Mononuclear cell (primary cell): ENCODE results near the gene FOXS1. TPM values are rescaled to one million over a fixed set of nuclear protein-coding genes. Genes with fewer than 3 reads are reported as not detected.
"Not testable (repeated sequence)": the region's sequence is repeated elsewhere in the genome, so short reads cannot be mapped to it uniquely, and the experiment has no call there.

Experiments
- H3K27me3 ChIP-seq: 2 replicates; pipeline ENCODE4 v1.6.0; 2011; ENCODE audit warnings: low read length, control low read depth; ENCODE audit not compliant: insufficient read depth
- H3K4me1 ChIP-seq: 2 replicates; pipeline ENCODE4 v1.5.1; 2011; ENCODE audit warnings: mild to moderate bottlenecking, low read length, control low read depth; ENCODE audit not compliant: insufficient read depth
- H3K4me3 ChIP-seq: 2 replicates; pipeline ENCODE4 v1.5.1; 2011; ENCODE audit warnings: mild to moderate bottlenecking, low read length, moderate library complexity
- H3K9me3 ChIP-seq: 2 replicates; pipeline ENCODE4 v1.5.1; 2011; ENCODE audit warnings: low read depth, mild to moderate bottlenecking, control low read depth, low read length
- total RNA-seq: library from RNA; depleted of rRNA; stranded (reverse); fragments of >200 nt; gene quantifications from one replicate; pipeline ENCODE4 v1.2.3, GENCODE V29; 2012

FOXS1 gene
- total RNA-seq, 1 donor = not detected

DNA sequence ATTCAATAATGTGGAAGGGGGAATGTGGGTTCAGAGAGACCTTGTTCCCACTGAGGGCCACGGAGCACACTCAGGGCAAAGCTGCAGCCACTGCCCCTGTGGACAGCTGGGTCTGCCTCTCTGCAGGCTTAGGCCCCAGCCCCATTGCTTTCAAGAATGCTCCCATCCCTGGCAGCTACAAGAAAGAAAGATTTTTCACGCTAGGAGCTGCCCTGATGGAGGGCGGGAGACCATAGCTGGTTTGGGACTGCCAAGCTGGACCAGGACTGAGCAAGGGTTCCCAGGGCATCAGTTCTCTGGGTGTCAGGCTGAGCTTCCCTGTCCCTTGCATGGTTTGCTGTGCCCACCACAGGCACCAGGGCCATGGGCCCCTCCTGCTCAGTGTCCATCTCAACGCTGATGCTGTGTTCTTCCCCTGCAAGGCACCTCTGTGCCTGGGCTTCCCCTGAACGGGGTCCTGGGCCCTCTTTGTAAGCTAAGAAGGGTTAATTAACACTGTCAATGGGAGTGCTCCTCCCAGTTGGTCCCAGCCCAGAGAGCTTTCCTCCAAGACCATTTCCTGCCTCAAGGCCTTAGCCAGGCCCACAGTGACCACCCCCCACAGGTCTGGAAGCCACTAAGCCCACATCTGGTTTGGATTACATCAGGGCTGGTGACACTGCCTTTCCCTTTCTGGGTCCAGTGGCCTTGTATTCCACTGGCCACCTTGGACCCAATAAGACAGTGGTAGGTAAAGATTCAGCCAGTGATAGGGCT is 8.4 kb downstream of the FOXS1 start:
- no peaks in the 10 kb centered on the region for H3K27me3 ChIP-seq
- H3K9me3 ChIP-seq = no peaks in the 10 kb centered on the region
- no peak overlapping the region for H3K4me3 ChIP-seq
- H3K4me1 ChIP-seq = peaks cover 36% of the 10 kb centered on the region

DNA sequence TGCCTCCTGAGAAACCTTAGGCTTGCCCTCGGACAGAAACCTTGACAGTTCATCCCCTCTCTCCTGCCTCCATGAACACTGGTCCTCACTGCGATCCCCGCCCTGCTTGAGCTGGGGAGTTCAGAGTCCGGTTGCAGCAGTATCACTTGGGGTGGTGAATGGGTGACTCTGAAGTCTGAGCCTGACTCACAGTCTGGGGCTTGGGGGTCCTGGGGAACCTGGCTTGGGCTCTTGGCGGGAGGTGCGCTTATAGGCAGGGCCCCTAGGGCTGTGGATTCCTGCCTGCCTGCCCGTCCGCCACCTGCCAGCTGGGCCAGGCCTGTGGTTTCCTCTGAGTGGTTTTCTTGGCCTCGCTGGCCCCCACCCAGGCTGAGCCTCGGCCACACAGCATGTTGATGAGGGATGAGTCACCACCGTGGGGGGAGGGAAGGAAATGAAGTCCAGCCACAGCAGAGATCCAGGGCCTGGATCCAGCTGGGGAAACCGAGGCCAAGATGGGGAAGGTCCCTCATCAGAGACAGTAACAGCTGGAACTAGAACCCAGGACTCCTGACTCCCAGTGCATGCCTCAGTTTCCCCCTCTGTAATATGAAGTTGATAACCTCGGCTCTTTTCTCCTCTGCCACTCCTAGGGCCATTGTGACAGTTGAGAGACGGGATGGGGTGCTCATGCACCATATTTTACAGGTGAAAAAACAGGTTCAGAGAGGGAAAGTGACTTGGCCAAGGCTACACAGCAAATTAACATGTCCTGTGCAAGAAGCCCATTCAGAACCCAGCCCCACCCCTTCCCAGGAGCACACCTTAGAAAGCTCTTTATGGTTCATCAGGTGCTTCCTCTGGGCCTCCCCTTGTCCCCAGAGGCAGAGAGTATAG is 9.2 kb downstream of the FOXS1 start:
- no peaks in the 10 kb centered on the region for H3K27me3 ChIP-seq
- H3K4me1 ChIP-seq = peaks cover 36% of the 10 kb centered on the region
- no peak overlapping the region for H3K4me3 ChIP-seq
- no peaks in the 10 kb centered on the region for H3K9me3 ChIP-seq

DNA sequence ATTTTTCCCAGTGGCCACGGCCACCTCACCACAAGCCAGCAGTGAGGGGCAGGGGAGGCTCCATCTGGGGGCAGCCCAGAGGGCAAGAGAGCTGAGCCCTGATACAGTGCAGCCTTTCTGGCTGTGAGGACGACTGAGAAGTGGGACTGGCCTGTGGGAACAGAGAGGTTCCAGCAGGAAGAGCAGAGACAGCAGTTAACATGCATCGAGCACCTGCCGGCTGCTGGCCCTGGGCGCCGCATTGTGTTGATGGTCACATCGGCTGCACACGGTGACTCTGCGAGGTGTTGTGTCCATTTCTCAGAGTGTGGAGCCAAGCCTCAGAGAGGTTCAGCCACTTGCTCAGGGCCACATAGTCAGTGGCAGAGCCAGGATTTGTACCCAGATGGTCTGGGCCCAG is 9.8 kb downstream of the FOXS1 start:
- Histone ChIP-seq H3K4me3 (no peak overlapping the region), H3K9me3 (no peaks in the 10 kb centered on the region), H3K27me3 (no peaks in the 10 kb centered on the region), H3K4me1 (peaks cover 36% of the 10 kb centered on the region)

DNA sequence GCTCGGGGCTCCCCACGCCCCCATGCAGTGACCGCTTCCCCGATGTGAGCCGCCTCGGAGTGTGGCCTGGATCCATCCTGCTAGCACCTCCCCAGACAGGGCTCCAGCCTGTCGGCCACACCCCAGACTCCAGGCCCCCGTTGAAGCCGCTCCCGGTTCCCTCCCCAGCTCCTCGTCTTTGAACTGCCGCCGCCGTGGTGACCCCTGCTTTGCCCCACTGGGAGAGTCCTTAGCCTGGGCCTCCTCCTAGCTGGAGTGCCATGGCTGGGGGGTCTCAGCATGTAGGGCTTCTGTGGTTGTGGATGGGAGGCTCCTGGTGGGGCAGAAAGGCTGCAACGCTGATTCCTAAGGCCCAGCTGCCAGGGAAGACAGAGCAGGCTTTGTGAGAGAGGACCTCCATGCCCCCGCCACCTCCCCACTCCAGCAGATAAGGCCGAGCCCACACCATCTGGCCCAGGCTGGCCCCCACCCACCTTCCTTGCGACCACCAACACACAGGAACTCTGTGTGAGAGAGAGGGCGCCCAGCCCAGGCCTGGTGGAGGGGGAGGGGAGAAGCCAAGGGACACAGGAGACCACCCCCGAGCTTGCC is 11.4 kb downstream of the FOXS1 start:
- Histone ChIP-seq H3K4me3 (no peak overlapping the region), H3K27me3 (no peaks in the 10 kb centered on the region), H3K9me3 (no peaks in the 10 kb centered on the region), H3K4me1 (peaks cover 36% of the 10 kb centered on the region)

DNA sequence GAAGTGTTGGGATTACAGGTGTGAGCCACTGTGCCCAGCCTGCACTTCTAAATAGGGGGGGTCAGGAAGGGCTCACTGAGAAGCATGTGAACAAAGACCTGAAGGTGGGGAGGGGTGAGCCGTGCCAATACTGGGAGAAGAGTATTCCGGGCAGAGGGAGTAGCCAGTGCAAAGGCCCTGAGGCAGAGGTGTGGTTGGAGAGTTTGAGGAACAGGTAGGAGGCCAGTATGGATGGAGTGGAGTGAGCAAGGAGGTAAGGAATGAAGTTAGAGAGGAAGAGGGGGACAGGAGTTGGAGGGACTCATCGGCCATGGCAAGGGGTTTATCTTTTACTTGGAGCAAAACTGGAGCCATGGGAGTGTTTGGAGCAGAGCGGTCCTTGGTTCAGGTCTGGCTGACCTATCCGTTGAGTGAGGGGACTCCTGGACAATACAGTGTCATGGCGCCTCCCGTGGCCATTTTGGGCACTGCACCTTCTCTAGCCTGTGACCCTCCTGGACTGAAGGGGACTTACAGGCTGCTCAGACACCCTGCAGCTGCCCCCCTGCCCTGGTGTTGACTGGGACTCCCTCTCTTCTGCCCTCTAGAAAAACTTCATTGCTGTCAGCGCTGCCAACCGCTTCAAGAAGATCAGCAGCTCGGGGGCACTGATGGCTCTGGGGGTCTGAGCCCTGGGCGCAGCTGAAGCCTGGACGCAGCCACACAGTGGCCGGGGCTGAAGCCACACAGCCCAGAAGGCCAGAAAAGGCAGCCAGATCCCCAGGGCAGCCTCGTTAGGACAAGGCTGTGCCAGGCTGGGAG is 12.1 kb downstream of the FOXS1 start:
- Histone ChIP-seq H3K27me3 (no peaks in the 10 kb centered on the region), H3K4me1 (peaks cover 30% of the 10 kb centered on the region), H3K9me3 (no peaks in the 10 kb centered on the region), H3K4me3 (no peak overlapping the region)

DNA sequence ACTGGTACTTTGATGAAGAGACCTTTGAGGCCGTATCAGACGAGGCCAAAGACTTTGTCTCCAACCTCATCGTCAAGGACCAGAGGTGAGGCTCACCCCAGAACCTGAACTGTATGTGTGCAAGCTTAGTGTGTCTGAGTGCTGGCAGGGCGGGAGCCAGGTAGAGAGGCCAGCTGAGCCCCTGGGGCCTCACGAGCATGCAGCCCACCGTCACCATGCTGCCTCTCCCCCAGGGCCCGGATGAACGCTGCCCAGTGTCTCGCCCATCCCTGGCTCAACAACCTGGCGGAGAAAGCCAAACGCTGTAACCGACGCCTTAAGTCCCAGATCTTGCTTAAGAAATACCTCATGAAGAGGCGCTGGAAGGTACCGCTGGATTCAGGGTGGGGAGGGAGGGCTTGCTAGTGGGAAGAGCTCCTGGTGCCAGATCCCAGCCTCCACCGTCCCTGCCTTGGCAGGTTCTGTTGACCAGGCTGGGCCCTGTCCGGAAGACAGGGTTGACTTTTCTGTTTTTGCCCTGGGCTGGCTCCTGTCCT is 13.6 kb downstream of the FOXS1 start:
- Histone ChIP-seq H3K27me3 (no peaks in the 10 kb centered on the region), H3K4me3 (no peak overlapping the region), H3K9me3 (no peaks in the 10 kb centered on the region), H3K4me1 (peaks cover 17% of the 10 kb centered on the region)

DNA sequence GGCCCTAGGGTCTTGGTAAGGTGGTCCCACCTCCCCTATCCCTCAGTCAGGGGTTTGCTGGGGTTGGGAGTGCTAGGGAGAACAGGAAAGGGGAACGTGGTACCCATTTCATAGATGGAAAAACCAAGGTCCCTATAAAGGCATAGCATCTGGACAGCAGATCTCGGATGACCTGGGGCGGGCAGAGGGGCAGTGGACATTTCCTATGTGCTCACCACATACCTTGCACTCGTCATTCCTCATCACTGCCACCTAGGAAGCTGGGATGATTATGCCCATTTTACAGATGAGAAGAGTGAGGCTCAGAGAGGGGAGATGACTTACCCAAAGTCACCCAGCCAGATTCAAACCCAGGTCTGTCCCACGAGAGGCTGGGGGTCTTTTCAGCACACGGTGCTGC is 14.2 kb downstream of the FOXS1 start:
- Histone ChIP-seq H3K4me1 (peaks cover 11% of the 10 kb centered on the region), H3K4me3 (no peak overlapping the region), H3K9me3 (no peaks in the 10 kb centered on the region), H3K27me3 (no peaks in the 10 kb centered on the region)

DNA sequence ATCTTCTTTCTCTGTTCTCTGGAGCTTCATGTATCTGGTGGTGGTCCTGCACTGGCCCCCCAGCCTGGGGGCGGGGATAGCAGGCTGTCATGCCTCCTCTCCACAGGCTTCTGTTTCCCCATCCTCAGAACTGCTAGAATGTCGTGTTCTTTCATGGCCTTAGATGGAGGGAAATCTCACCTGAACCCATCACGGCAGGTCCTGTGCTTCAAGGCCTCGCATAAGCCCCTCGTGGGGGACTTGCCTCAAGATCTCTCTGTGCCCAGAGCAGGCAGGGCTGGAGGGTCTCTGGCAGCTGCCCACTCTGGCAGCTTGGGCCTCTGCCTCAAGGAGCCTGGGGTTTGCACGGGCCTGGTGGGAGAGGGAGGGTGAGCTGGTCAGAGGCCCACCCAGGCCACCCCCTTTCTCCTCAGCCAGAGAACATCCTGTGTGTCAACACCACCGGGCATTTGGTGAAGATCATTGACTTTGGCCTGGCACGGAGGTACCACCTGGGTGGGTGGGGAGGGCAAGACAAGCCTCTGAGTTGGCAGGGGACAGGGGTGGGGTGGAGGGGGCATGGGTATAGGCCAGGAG is 14.9 kb downstream of the FOXS1 start:
- Histone ChIP-seq H3K9me3 (no peaks in the 10 kb centered on the region), H3K4me3 (no peak overlapping the region), H3K27me3 (no peaks in the 10 kb centered on the region), H3K4me1 (peaks cover 3% of the 10 kb centered on the region)

DNA sequence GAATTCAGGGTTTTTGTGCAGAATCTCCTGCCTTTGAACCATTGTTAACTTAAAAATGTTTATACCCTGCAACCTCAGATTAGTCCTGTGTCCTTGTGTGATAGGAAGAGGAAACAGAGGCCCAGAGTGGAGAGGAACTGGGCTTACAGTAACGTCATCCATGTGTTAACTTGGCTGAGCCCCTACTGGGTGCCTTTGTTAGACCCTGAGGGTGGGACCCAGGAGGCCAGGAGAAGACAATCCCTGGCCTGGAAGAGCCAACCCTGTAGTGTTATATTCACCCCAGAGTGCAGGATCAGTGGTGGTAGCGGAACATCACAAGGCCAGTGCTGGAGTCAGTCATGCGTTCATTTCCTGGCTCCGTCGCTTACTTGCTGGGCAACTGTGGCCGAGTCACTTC is 15.7 kb downstream of the FOXS1 start:
- Histone ChIP-seq H3K27me3 (no peaks in the 10 kb centered on the region), H3K9me3 (no peaks in the 10 kb centered on the region), H3K4me1 (no peaks in the 10 kb centered on the region), H3K4me3 (no peak overlapping the region)

DNA sequence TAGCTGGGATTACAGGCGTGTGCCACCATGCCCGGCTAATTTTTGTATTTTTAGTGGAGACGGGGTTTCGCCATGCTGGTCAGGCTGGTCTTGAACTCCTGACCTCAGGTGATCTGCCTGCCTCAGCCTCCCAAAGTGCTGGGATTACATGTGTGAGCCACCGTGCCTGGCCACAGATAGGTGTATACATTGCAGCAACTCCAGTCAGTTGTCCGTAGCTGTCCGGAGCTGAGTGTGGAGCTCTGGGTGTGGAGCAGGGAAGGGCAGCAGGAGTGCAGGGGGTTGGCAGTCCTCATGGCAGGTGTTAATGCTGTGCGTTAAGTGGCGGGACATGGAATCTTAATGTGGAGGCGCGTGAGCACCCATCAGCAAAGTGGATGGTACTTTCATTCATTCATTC is 17.4 kb downstream of the FOXS1 start:
- not testable (repeated sequence) for H3K27me3 ChIP-seq, H3K9me3 ChIP-seq, H3K4me3 ChIP-seq, H3K4me1 ChIP-seq

DNA sequence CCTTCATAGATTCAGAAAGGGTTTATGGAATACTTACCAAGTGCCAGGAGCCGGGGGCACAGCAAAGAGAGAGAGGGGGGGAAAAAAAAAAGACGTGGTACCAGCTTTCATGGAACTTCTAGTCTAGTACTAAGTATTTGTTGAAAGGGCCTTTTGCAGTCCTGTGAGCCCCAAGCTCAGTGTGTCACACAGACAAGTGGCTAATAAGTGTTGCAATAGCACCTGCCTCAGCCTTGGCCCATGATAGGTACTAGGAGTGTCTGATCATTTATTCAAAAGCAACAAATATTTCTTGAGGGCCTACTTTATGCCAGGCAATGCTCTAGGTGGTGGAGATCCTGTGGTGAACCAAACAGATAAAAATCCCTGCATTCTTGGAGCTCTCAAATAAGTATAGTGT is 18.3 kb downstream of the FOXS1 start:
- H3K27me3 ChIP-seq = no peaks in the 10 kb centered on the region
- H3K9me3 ChIP-seq = no peaks in the 10 kb centered on the region
- H3K4me1 ChIP-seq = peaks cover 7% of the 10 kb centered on the region
- no peak overlapping the region for H3K4me3 ChIP-seq

DNA sequence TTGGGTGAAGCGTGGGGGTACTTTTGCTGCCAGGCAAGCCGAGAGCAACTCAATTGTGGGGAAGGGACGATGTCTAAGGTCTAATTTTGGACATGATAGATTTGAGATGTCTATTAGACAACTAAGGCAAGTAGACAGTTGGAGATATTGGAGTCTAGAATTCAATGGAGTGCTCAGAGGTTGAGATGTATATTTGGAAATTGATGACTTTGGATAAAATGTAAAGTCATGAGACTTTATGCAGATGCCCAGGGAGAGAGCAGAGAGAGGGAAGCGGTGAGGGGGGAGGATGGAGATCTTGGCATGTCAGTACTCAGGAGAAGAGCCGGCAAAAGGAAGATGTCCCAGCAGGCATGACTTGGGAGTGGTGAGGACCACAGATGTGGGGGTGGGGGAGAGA is 19.3 kb downstream of the FOXS1 start:
- Histone ChIP-seq H3K9me3 (no peaks in the 10 kb centered on the region), H3K27me3 (no peaks in the 10 kb centered on the region), H3K4me1 (peaks cover 7% of the 10 kb centered on the region), H3K4me3 (no peak overlapping the region)

DNA sequence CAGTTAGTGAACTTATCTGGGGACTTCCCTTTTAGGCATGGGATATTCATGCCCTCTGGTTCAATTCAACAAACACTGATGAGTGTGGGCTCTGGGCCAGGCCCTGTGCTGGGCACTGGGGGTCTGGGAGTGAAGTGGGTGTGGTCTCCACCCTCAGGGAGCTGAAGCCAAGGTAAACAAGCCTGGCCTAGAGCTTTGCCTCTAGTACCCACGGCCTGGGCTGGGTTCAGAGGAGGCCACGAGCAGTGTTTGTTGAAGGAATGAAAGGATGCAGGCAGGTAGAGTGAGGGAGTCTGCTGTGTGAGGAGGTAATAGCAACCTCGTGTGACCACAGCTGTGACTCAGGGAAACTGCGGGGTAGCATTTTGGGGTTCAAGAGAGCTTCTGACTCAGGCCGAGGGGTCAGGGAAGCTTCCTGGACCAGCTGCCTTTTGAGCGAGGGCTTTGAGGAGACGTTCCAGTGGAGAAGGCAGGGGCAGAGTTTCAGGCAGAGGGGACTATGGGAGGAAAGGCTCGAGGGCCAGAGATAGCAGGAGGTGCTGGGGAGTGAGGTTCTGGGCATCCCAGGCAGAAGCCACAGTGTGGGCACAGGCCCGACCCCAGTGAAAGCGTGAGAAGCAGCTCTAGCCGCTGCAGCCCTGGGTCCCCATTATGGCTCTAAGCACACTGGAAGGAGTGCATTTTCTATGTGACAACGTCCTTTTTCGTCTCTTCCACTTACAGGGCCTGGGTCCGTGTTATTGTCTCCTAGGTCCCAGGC is 20.7 kb downstream of the FOXS1 start:
- H3K9me3 ChIP-seq = no peaks in the 10 kb centered on the region

DNA sequence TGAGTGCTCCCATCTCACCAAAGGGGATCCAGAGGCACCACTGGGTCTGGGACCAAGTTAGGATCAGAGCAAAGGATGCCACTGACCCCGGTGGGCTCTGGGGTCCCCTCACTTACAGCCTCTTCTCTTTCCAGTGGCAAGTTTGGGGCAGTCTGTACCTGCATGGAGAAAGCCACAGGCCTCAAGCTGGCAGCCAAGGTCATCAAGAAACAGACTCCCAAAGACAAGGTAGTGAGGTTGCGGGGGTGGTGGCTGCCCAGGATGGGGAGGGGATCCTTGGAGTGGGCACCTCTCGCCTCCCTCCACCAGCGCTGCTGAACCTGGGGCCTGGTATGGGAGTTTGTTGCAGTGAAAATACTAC is 21.3 kb downstream of the FOXS1 start:
- H3K4me3 ChIP-seq = no peak overlapping the region
- H3K4me1 ChIP-seq = peaks cover 7% of the 10 kb centered on the region
- no peaks in the 10 kb centered on the region for H3K9me3 ChIP-seq
- no peaks in the 10 kb centered on the region for H3K27me3 ChIP-seq

More for the DNA sequence above, 20.7 kb downstream of the FOXS1 start:
- Histone ChIP-seq H3K27me3 (no peaks in the 10 kb centered on the region), H3K4me3 (no peak overlapping the region), H3K4me1 (peaks cover 7% of the 10 kb centered on the region)
